DND-41 (cell line): ENCODE measurements around the gene TM9SF4.

ENCODE experiments used
- CTCF ChIP-seq: IDR thresholded peaks from 2 replicates; pipeline ENCODE4 v1.5.1; 2012; ENCODE audit warnings: borderline replicate concordance, low read length, moderate library complexity, mild to moderate bottlenecking; ENCODE audit not compliant: poor library complexity, severe bottlenecking; ENCODE audit errors: extremely low read depth
- EZH2 ChIP-seq: IDR thresholded peaks from 3 replicates; pipeline ENCODE4 v1.6.1; 2012; ENCODE audit warnings: borderline replicate concordance, low read depth, mild to moderate bottlenecking, moderate library complexity, low read length, inconsistent platforms; ENCODE audit not compliant: severe bottlenecking

- TF ChIP-seq CTCF (no peak), EZH2 (no peak)
Observed at GRCh38 chr20:32153771-32154170, 44.3 kb downstream of the TM9SF4 start.
